ENCODE measurements around the gene BTNL8.
"Not testable (repeated sequence)": the region's sequence is repeated elsewhere in the genome, so short reads cannot be mapped to it uniquely, and the experiment has no call there.

The BTNL8 gene

DNA sequence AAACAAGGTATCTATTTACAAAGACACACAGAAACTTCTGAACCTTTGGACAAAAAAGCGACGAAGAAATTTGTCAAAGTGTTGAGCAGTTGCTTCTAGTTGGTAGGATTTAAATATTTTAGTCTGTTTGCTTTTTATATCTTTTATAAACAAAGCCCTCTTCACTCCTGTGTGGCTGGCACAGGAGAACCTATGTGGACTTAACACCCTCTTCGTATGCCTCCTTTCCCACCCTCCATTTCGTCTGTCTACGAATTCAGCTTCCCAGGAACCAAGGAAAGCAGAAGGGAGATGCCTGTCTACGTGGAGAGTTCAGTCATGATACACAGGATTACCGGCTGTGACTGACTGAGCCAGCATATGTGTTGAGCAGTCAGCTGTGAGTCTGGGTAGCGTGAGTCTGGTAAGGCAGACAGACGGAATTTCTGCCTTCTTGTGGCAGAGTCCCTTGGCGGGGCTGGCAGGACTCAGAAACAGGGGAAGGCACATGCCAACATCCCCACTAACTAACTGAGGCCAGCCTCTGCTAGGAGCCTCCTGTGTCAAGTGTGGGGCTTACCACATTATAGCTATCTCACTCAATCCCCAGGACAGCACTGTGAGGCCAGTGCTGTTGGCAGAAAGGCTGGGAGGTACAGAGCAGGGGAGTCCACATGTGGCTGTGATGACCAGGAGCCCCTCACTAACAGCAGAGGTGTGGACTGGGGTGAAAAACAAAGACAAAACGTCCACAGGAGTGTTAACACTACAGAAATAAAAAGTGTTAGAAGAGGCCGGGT is 24.0 kb upstream of the BTNL8 start:
- no peak for DNase-seq (ENCODE audit: low spot score)

DNA sequence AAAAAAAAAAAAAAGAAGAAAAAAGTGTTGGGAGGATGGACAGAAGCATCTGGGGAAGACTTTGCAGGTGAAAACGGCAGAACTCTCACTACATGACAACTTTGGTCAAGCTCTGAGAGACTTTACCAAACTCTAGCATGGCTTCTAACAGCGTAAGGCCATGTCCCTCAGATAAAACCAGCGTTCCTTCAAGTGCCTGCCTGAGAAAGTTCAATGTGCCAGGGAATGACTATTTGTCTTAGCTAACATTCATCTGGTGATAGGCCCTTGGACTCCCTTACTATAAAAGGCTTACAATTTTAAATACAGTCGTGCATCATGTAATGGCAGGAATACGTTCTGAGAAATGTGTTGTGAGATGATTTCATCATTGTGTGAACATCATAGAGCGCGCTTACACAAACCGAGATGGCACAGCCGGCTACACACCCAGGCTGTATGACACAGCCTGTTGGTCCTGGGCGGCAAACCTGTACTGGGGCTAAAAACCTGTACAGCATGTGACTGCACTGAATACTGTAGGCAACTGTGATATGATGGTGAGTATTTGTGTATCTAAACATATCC is 23.0 kb upstream of the BTNL8 start:
- DNase-seq (ENCODE audit: low spot score): no peak

- not testable (repeated sequence) for DNase-seq (ENCODE audit: low spot score)
Observed at GRCh38 chr5:180885845-180886529, 13.0 kb upstream of the BTNL8 start.

- no peak for DNase-seq (ENCODE audit: low spot score)
Observed at GRCh38 chr5:180889381-180889780, 9.6 kb upstream of the BTNL8 start.

DNA sequence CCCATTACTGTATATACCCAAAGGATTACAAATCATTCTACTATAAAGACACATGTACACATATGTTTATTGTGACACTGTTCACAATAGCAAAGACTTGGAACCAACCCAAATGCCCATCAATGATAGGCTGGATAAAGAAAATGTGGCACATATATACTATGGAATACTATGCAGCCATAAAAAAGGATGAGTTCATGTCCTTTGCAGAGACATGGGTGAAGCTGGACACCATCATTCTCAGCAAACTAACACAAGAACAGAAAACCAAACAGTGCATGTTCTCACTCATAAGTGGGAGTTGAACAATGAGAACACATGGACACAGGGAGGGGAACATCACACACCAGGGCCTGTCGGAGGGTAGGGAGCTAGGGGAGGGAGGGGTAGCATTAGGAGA is 3.6 kb upstream of the BTNL8 start:
- not testable (repeated sequence) for DNase-seq (ENCODE audit: low spot score)

DNA sequence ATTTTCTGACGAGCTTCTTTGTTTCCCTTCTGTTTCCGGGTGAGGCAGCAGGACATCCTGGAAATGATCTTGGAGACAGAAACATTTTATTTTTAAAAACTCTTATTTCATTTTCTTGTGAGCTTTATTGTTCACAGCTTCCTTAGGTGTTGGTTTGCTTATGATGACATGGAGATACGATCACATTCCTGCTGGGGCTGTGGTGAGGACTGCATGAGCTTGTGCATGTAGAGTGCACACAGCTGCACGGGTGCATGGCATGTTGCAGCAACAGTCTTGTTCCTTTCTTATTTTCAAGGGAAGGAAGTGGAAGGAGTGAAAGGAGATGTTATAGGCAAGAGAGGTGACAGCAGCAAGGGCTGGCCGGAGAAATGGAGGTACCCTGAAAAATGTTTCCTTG is 1.2 kb downstream of the BTNL8 start:
- no peak for DNase-seq (ENCODE audit: low spot score)

DNA sequence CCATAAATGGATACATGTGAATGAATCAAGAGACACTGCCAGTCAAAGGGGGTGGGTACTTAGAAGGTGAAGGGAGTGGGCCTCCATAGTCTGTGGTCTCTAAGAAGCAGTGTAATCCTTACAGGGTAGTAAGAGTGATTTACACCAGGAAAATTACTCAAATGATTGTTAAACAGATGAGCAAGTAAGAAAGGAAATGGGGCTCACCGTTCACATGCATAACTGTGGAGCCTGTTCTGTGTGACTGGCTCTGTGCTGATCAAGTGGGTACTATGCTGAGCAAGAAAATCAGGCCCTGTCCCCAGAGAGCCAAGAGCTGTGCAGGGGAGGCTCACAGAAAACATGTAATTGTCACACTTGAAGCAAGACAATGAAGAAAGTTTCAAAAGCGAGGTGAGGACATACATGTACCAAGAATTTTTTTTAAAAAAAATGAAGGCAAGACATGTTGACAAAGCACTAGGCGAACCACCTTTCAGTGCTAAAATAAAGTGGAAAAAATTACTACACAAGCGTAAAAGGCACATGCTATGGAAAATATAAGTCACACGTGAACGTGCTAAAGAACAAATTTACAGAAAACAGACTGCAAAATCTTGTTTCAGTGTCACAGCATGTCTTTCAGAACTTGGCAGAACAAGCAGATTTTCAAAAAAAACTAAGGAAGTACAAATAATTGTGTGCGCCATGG is 2.5 kb downstream of the BTNL8 start:
- DNase-seq (ENCODE audit: low spot score): no peak

- DNase-seq (ENCODE audit: low spot score): no peak
Observed at GRCh38 chr5:180908400-180908799, 9.4 kb downstream of the BTNL8 start.

- DNase-seq (ENCODE audit: low spot score): no peak
Observed at GRCh38 chr5:180908998-180909731, 10.2 kb downstream of the BTNL8 start.

DNA sequence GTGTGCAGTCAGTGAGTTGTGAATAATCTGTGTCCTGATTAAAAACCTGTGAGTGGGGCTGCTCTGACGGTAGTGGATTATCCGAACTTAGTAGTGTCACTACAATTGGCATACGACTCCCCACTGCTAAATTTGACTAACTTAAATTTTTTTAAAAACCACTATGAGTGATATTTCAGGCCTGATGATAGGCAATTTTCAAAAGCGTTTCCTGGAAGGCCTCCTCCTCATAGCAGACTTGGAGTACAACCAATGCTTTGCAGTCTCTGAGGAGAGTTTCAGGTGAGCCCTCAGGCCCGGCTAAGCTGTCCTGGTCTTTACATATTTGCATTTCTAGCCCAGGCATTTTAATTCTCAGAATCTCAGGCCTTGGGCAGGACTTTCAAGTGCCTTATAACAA is 10.8 kb downstream of the BTNL8 start:
- no peak for DNase-seq (ENCODE audit: low spot score)

DNA sequence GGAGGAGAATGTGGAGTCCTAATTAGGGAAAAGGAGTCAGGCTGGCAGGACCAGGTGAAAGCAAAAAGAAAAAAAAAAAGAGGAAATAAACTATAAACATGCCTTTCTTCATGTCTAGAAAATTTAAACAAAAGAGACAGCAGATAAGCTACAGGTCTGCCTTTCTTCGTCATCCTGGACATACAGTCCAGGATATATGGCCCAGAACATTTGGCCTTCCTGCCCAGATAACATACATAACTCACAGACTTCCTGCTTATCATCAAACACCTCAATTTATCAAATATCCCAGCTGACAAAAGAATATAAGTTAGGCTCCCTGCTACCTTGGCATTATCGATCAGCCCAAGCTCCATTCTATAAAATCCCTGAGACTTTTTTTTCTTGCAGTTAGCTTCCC is 11.2 kb downstream of the BTNL8 start:
- no peak for DNase-seq (ENCODE audit: low spot score)

- no peak for DNase-seq (ENCODE audit: low spot score)
Observed at GRCh38 chr5:180910735-180911134, 11.8 kb downstream of the BTNL8 start.

DNA sequence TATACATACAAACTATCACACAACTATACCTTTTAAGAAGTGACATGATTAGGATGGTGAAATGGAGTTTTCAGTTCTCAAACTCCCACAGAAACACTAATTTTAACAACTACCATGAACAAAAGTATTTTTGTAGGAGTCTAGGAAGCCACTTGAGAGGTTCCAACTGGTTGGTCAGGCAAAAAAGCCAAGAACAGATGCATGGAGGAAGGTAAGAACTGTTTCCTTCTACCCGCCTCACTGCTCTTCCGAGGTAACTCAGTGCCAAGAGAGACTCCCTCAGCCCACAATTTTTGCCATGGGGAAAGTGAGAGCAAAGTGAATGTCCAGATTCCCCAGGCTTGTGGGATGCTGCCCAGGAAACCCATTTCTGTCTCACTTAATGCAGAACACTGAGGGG is 15.7 kb downstream of the BTNL8 start:
- DNase-seq (ENCODE audit: low spot score): no peak

DNA sequence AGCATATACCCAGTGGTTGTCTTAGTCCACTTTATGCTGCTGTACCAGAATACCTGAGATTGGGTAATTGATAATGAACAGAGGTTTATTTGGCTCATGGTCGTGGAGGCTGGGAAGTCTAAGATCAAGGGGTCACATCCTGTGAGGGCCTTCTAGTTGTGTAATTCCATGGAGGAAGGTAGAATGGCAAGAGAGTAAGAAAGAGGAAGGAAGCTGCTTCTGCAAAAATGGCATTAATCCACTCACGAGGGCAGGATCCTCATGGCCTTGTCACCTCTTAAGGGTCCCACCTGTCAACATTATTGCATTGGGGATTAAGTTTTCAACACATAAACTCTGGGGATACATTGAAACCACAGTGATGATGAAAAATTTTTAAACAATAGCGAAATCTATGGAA is 17.0 kb downstream of the BTNL8 start:
- DNase-seq (ENCODE audit: low spot score): no peak

DNA sequence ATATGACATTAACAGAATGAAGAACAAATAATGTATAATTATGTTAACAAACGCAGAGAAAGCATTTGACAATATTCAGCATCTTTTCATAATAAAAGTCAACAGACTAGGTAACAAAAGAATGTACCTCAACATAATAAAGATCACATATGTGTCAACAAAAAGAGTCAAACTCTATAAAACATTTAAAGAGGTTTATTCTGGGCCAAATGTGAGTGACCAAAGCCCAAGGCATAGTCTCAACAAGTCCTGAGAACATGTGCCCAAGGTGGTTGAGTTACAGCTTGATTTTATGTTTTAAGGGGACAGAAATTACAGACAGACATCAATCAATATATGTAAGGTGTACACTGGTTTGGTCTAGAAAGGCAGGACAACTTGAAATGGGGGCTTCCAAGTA is 19.4 kb downstream of the BTNL8 start:
- DNase-seq (ENCODE audit: low spot score): no peak

GRCh38 chr5:180920710-180921109 is 21.8 kb downstream of the BTNL8 start:
- no peak for DNase-seq (ENCODE audit: low spot score)

- no peak for DNase-seq (ENCODE audit: low spot score)
Observed at GRCh38 chr5:180922932-180923331, 24.0 kb downstream of the BTNL8 start.

DNA sequence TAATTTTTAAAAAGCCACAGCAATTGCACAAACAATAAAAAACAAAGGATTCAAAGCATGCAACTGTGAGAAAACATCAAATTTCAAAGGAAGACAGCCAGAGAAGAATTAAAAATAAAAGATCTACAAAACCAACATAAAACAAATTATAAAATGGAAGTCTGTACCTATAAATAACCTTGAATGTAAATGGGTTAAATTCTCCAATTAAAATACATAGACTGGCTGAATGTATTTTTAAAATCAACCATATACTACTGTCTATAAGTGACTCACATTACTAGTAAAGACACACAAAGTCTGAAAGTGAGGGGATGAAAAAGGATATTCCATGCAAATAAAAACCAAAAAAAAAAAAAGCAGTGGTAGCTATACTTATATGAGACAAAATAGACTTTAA is 33.7 kb downstream of the BTNL8 start:
- DNase-seq (ENCODE audit: low spot score): no peak

DNA sequence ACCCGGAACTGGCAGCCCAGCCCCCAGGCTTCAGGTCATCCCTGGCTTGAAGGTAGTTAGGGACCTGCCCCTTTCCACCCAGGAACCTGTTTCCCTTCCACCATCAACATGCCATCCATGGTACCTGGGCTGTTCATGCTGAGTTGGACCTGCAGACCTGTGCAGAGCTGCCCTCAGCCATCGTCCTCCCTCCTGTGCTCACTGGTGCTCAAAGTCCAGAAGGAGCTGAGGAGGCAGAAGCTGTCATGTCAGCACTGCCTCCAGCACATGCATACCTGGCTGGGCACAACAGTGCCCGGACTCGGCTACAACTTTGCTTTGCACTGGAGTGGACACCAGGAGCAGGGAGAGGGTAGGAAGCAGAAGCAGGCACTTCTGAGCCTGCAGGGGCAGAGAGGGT is 36.2 kb downstream of the BTNL8 start:
- no peak for DNase-seq (ENCODE audit: low spot score)

- DNase-seq (ENCODE audit: low spot score): no peak
Observed at GRCh38 chr5:180938294-180938693, 39.3 kb downstream of the BTNL8 start.

DNA sequence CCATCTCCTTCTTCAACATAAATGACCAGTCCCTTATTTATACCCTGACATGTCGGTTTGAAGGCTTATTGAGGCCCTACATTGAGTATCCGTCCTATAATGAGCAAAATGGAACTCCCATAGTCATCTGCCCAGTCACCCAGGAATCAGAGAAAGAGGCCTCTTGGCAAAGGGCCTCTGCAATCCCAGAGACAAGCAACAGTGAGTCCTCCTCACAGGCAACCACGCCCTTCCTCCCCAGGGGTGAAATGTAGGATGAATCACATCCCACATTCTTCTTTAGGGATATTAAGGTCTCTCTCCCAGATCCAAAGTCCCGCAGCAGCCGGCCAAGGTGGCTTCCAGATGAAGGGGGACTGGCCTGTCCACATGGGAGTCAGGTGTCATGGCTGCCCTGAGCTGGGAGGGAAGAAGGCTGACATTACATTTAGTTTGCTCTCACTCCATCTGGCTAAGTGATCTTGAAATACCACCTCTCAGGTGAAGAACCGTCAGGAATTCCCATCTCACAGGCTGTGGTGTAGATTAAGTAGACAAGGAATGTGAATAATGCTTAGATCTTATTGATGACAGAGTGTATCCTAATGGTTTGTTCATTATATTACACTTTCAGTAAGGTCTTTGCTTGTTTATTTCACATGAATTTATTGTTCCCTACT is 51.5 kb downstream of the BTNL8 start:
- no peak for DNase-seq (ENCODE audit: low spot score)

DNA sequence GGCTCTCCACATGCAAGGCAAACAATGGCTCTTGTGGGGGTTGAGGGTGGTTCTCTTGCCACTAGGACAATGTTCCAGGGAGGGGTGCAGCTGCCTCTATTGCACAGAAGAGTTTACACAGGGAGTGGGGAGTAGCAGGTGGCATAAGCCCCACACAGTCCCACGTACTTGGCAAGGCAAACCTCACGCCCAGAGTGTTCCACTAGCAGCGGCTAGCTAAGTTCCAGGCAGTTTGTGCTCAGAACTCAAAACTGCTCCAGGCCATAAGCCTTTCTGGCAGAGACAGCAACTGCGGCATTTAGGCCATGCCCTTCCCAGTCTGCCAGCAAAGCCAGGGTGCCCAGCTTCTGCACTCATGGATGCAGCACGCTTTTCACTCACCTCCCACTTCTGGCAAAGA is 60.7 kb downstream of the BTNL8 start:
- no peak for DNase-seq (ENCODE audit: low spot score)

All from germinal center (tissue), 1 donor.